Fibroblast of the aortic adventitia (primary cell): Measurements from ENCODE around the gene GRIK4. TPM values are rescaled to one million over a fixed set of nuclear protein-coding genes. Genes with fewer than 3 reads are reported as not detected.

Source experiments
- DNase-seq: peaks from one replicate; pipeline ENCODE4 v3.0.0-alpha.2; 2010; ENCODE audit warnings: low read depth
- H3K4me3 ChIP-seq: 2 replicates; pipeline ENCODE4 v1.5.1; 2011; ENCODE audit warnings: low read depth, mild to moderate bottlenecking, control low read depth, low read length, moderate library complexity
- CTCF ChIP-seq: IDR thresholded peaks from 2 replicates; pipeline ENCODE4 v1.5.1; 2011; ENCODE audit warnings: mild to moderate bottlenecking, low read length, control low read depth, inconsistent platforms; ENCODE audit not compliant: insufficient read depth
- total RNA-seq: library from RNA; depleted of rRNA; stranded (reverse); fragments of >200 nt; gene quantifications from 2 replicates; pipeline ENCODE4 v1.2.3, GENCODE V29; 2012; ENCODE audit warnings: low replicate concordance

GRIK4 gene
- total RNA-seq, 1 donor, result not detected

GRCh38 chr11:120690406-120690805 is 178.9 kb downstream of the GRIK4 start:
- TF ChIP-seq CTCF, result no peak
- no peak overlapping the region for H3K4me3 ChIP-seq
- DNase-seq, result no peak

GRCh38 chr11:120694726-120695125 is 183.2 kb downstream of the GRIK4 start:
- H3K4me3 ChIP-seq, result no peak overlapping the region
- no peak for DNase-seq
- no peak for TF ChIP-seq CTCF

GRCh38 chr11:120695426-120695825 is 183.9 kb downstream of the GRIK4 start:
- DNase-seq, result no peak
- TF ChIP-seq CTCF, result no peak

GRCh38 chr11:120695939-120696338 is 184.4 kb downstream of the GRIK4 start:
- no peak for TF ChIP-seq CTCF
- DNase-seq, result no peak

More at GRCh38 chr11:120695426-120695825, 183.9 kb downstream of the GRIK4 start:
- H3K4me3 ChIP-seq, result no peak overlapping the region

GRCh38 chr11:120696597-120697218 is 185.2 kb downstream of the GRIK4 start:
- no peak overlapping the region for H3K4me3 ChIP-seq
- no peak for TF ChIP-seq CTCF
- no peak for DNase-seq

More at GRCh38 chr11:120695939-120696338, 184.4 kb downstream of the GRIK4 start:
- H3K4me3 ChIP-seq, result no peak overlapping the region

GRCh38 chr11:120698918-120699317 is 187.4 kb downstream of the GRIK4 start:
- no peak for TF ChIP-seq CTCF
- H3K4me3 ChIP-seq, result no peak overlapping the region
- DNase-seq, result no peak

GRCh38 chr11:120702656-120703055 is 191.1 kb downstream of the GRIK4 start:
- DNase-seq, result no peak
- no peak overlapping the region for H3K4me3 ChIP-seq
- no peak for TF ChIP-seq CTCF
